HEK293 (cell line): ENCODE data around the gene FTSJ1.

Experiments used
- CTCF ChIA-PET: fragments of 350-600 bp; formaldehyde crosslinking; extraction: SDS; loops from one replicate; lab custom pipeline; 2021; ENCODE audit warnings: antibody characterized with exemption; lab: Yijun Ruan, JAX
- POLR2A ChIA-PET: fragments of 300-600 bp; formaldehyde crosslinking; extraction: SDS; loops from one replicate; lab custom pipeline; 2020; ENCODE audit warnings: antibody characterized with exemption, inconsistent platforms; lab: Yijun Ruan, JAX
- H3K27ac ChIP-seq: fragments of 200-500 bp; sonication (Bioruptor generic); 2 replicates; pipeline ENCODE4 v1.5.1; 2014; ENCODE audit warnings: low read depth, low read length, control low read depth, inconsistent platforms; ENCODE audit errors: extremely low read depth
- H3K36me3 ChIP-seq, 2 experiments: fragments of 200-500 bp in 1 of 2; sonication (Bioruptor generic) in 1 of 2; 1 replicate in 1 of 2; 2 replicates in 1 of 2; pipeline ENCODE4 v1.5.1; 2014 to 2017; ENCODE audit warnings: inconsistent platforms in 2 of 2, low read length in 2 of 2; ENCODE audit not compliant: control insufficient read depth in 2 of 2, insufficient read depth in 1 of 2
- H3K4me1 ChIP-seq: fragments of 200-500 bp; sonication (Bioruptor generic); 2 replicates; pipeline ENCODE4 v1.5.1; 2014; ENCODE audit warnings: mild to moderate bottlenecking, low read length, inconsistent platforms; ENCODE audit not compliant: control insufficient read depth, insufficient read depth
- H3K4me3 ChIP-seq: 2 replicates; pipeline ENCODE4 v1.5.1; 2011; ENCODE audit warnings: low read depth, mild to moderate bottlenecking, control low read depth, low read length, moderate library complexity
- H3K9me3 ChIP-seq: fragments of 200-500 bp; sonication (Bioruptor generic); 2 replicates; pipeline ENCODE4 v1.5.1; 2014; ENCODE audit warnings: low read depth, low read length, inconsistent platforms; ENCODE audit not compliant: control insufficient read depth, insufficient read depth
- HIC1 ChIP-seq: fragments of 450-650 bp; formaldehyde crosslinking; IDR thresholded peaks from 2 replicates; pipeline ENCODE4 v1.5.1; 2016; ENCODE audit warnings: missing biosample characterization, missing genetic modification characterization
- PRDM4 ChIP-seq: fragments of 450-650 bp; formaldehyde crosslinking; IDR thresholded peaks from 2 replicates; pipeline ENCODE4 v1.5.1; 2017; ENCODE audit warnings: missing biosample characterization, missing genetic modification characterization
- RBAK ChIP-seq: fragments of 450-650 bp; formaldehyde crosslinking; IDR thresholded peaks from 2 replicates; pipeline ENCODE4 v1.5.1; 2016; ENCODE audit warnings: missing biosample characterization, missing genetic modification characterization
- SETDB1 ChIP-seq: IDR thresholded peaks from one replicate; pipeline ENCODE4 v1.6.1; 2017; ENCODE audit warnings: mild to moderate bottlenecking, low read length, moderate library complexity, mixed read lengths; ENCODE audit not compliant: insufficient read length
- ZBTB6 ChIP-seq: fragments of 450-650 bp; formaldehyde crosslinking; IDR thresholded peaks from 2 replicates; pipeline ENCODE4 v1.5.1; 2017; ENCODE audit warnings: missing biosample characterization, missing genetic modification characterization
- ZFHX2 ChIP-seq: fragments of 450-650 bp; formaldehyde crosslinking; conservative IDR thresholded peaks from 2 replicates; pipeline ENCODE4 v1.5.1; 2016; ENCODE audit warnings: missing biosample characterization, missing genetic modification characterization
- ZNF248 ChIP-seq: fragments of 450-650 bp; formaldehyde crosslinking; IDR thresholded peaks from 2 replicates; pipeline ENCODE4 v1.5.1; 2017; ENCODE audit warnings: missing biosample characterization, missing genetic modification characterization
- ZNF37A ChIP-seq: fragments of 450-650 bp; IDR thresholded peaks from 2 replicates; pipeline ENCODE4 v1.5.1; 2018; ENCODE audit warnings: missing biosample characterization, missing genetic modification characterization
- ZNF433 ChIP-seq: fragments of 450-650 bp; formaldehyde crosslinking; IDR thresholded peaks from 2 replicates; pipeline ENCODE4 v1.5.1; 2016; ENCODE audit warnings: missing biosample characterization, missing genetic modification characterization, low read depth
- ZNF623 ChIP-seq: fragments of 450-650 bp; formaldehyde crosslinking; IDR thresholded peaks from 2 replicates; pipeline ENCODE4 v1.5.1; 2016; ENCODE audit warnings: missing biosample characterization, missing genetic modification characterization
- ZNF692 ChIP-seq: fragments of 450-650 bp; formaldehyde crosslinking; IDR thresholded peaks from 2 replicates; pipeline ENCODE4 v1.5.1; 2016; ENCODE audit warnings: missing biosample characterization, missing genetic modification characterization
- ZNF843 ChIP-seq: fragments of 450-650 bp; formaldehyde crosslinking; IDR thresholded peaks from 2 replicates; pipeline ENCODE4 v1.5.1; 2016; ENCODE audit warnings: missing biosample characterization, missing genetic modification characterization
- ZXDB ChIP-seq: fragments of 450-650 bp; formaldehyde crosslinking; IDR thresholded peaks from 2 replicates; pipeline ENCODE4 v1.5.1; 2016; ENCODE audit warnings: missing biosample characterization, missing genetic modification characterization

FTSJ1 gene

GRCh38 chrX:48470833-48471118 is 5.2 kb upstream of the FTSJ1 start:
- Histone ChIP-seq H3K4me3 (no peak overlapping the region), H3K27ac (no peak overlapping the region), H3K4me1 (0 out of 2 replicates have a peak, but pooled peaks cover 2% of the 10 kb centered on the region), H3K36me3 (no peaks in the 10 kb centered on the region), H3K9me3 (no peaks in the 10 kb centered on the region)
- ChIA-PET POLR2A (no interaction called here), CTCF (no interaction called here)
- no peak for TF ChIP-seq ZNF623
- no peak for TF ChIP-seq ZNF433
- TF ChIP-seq, all 188 proteins: peak for 0

GRCh38 chrX:48471504-48471903 is 4.5 kb upstream of the FTSJ1 start:
- CTCF ChIA-PET, result interaction anchor here (0.6 to 0.7 kb wide), 2 partner anchors 22 to 106 kb away, joined by 3 to 4 read pairs; no protein-coding TSS in a partner anchor
- Histone ChIP-seq H3K4me1 (0 out of 2 replicates have a peak, but pooled peaks cover 2% of the 10 kb centered on the region), H3K4me3 (no peak overlapping the region), H3K27ac (no peak overlapping the region), H3K9me3 (no peaks in the 10 kb centered on the region), H3K36me3 (no peaks in the 10 kb centered on the region)
- POLR2A ChIA-PET, result interaction anchor here (0.7 kb wide), 1 partner anchor 1212 kb away, joined by 9 read pairs; no protein-coding TSS in a partner anchor
- TF ChIP-seq RBAK, result no peak
- no peak for TF ChIP-seq PRDM4 (tag by site-specific recombination)

GRCh38 chrX:48472225-48472624 is 3.8 kb upstream of the FTSJ1 start:
- Histone ChIP-seq H3K36me3 (no peaks in the 10 kb centered on the region), H3K4me3 (no peak overlapping the region), H3K9me3 (no peaks in the 10 kb centered on the region), H3K4me1 (0 out of 2 replicates have a peak, but pooled peaks cover 2% of the 10 kb centered on the region), H3K27ac (no peak overlapping the region)
- CTCF ChIA-PET, result interaction anchor here (0.6 to 0.7 kb wide), 2 partner anchors 21 to 105 kb away, joined by 3 to 4 read pairs; no protein-coding TSS in a partner anchor
- TF ChIP-seq SETDB1 (no peak), ZNF692 (tag by site-specific recombination) (no peak), HIC1 (tag by site-specific recombination) (no peak), ZBTB6 (no peak), ZXDB (tag by site-specific recombination) (no peak), ZNF248 (tag by site-specific recombination) (no peak), ZNF37A (tag by site-specific recombination) (no peak), ZFHX2 (tag by site-specific recombination) (no peak), ZNF843 (tag by site-specific recombination) (no peak)
- POLR2A ChIA-PET, result interaction anchor here (0.7 kb wide), 1 partner anchor 1213 kb away, joined by 9 read pairs; no protein-coding TSS in a partner anchor
